ENCODE data around the gene LRRC75A.

GRCh38 chr17:16466407-16466806, 25.6 kb downstream of the LRRC75A start:
- TF ChIP-seq, protein P1, sequence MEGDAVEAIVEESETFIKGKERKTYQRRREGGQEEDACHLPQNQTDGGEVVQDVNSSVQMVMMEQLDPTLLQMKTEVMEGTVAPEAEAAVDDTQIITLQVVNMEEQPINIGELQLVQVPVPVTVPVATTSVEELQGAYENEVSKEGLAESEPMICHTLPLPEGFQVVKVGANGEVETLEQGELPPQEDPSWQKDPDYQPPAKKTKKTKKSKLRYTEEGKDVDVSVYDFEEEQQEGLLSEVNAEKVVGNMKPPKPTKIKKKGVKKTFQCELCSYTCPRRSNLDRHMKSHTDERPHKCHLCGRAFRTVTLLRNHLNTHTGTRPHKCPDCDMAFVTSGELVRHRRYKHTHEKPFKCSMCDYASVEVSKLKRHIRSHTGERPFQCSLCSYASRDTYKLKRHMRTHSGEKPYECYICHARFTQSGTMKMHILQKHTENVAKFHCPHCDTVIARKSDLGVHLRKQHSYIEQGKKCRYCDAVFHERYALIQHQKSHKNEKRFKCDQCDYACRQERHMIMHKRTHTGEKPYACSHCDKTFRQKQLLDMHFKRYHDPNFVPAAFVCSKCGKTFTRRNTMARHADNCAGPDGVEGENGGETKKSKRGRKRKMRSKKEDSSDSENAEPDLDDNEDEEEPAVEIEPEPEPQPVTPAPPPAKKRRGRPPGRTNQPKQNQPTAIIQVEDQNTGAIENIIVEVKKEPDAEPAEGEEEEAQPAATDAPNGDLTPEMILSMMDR (IDR thresholded peaks at IDR 0.05): no peak
- TF ChIP-seq POLR2A (IDR thresholded peaks at IDR 0.05): no peak

Measured in heart left ventricle (tissue), 13 donors.